GM18858 (cell line): ENCODE measurements around the gene MALT1.
"Not testable (repeated sequence)": the region's sequence is repeated elsewhere in the genome, so short reads cannot be mapped to it uniquely, and the experiment has no call there.

Source experiments
- ATAC-seq: cut with Tn5 transposase; IDR thresholded peaks from one replicate; pipeline ENCODE4 v1.9.1; 2021; ENCODE audit not compliant: unreplicated experiment

MALT1 gene

GRCh38 chr18:58728719-58729118, 57.5 kb downstream of the MALT1 start:
- ATAC-seq, result no peak

- ATAC-seq, result no peak
Measured at GRCh38 chr18:58730618-58731017, 59.4 kb downstream of the MALT1 start.

GRCh38 chr18:58732471-58732870, 61.2 kb downstream of the MALT1 start:
- ATAC-seq, result no peak

GRCh38 chr18:58733866-58734265, 62.6 kb downstream of the MALT1 start:
- no peak for ATAC-seq

GRCh38 chr18:58738322-58738721, 67.1 kb downstream of the MALT1 start:
- no peak for ATAC-seq

- ATAC-seq, result no peak
Measured at GRCh38 chr18:58745914-58746313, 74.6 kb downstream of the MALT1 start.

GRCh38 chr18:58748899-58749595, 77.8 kb downstream of the MALT1 start:
- ATAC-seq, result no peak

GRCh38 chr18:58753976-58754375, 82.7 kb downstream of the MALT1 start:
- ATAC-seq, result no peak

GRCh38 chr18:58754544-58755068, 83.3 kb downstream of the MALT1 start:
- no peak for ATAC-seq

- ATAC-seq, result no peak
Measured at GRCh38 chr18:58755304-58756010, 84.2 kb downstream of the MALT1 start.

- ATAC-seq, result no peak
Measured at GRCh38 chr18:58756148-58756547, 84.9 kb downstream of the MALT1 start.

GRCh38 chr18:58756596-58757240, 85.5 kb downstream of the MALT1 start:
- ATAC-seq, result no peak

- ATAC-seq, result not testable (repeated sequence)
Measured at GRCh38 chr18:58757351-58757750, 86.1 kb downstream of the MALT1 start.

- ATAC-seq, result no peak
Measured at GRCh38 chr18:58758046-58758445, 86.8 kb downstream of the MALT1 start.

GRCh38 chr18:58758606-58759005, 87.3 kb downstream of the MALT1 start:
- no peak for ATAC-seq

- peak; percentile 73 for ATAC-seq
Measured at GRCh38 chr18:58761241-58761969, 90.1 kb downstream of the MALT1 start.

GRCh38 chr18:58761970-58762780, 90.9 kb downstream of the MALT1 start:
- no peak for ATAC-seq

- ATAC-seq, result no peak
Measured at GRCh38 chr18:58762781-58763171, 91.5 kb downstream of the MALT1 start.

- no peak for ATAC-seq
Measured at GRCh38 chr18:58766164-58766563, 94.9 kb downstream of the MALT1 start.

GRCh38 chr18:58766946-58767345, 95.7 kb downstream of the MALT1 start:
- no peak for ATAC-seq
